IPS-NIHi7 (cell line): ENCODE results near the gene ZNF775.

Experiments
- DNase-seq: peaks from one replicate; pipeline ENCODE4 v3.0.0; 2012; ENCODE audit warnings: mixed read lengths; ENCODE audit errors: extremely low spot score

The ZNF775 gene

DNA sequence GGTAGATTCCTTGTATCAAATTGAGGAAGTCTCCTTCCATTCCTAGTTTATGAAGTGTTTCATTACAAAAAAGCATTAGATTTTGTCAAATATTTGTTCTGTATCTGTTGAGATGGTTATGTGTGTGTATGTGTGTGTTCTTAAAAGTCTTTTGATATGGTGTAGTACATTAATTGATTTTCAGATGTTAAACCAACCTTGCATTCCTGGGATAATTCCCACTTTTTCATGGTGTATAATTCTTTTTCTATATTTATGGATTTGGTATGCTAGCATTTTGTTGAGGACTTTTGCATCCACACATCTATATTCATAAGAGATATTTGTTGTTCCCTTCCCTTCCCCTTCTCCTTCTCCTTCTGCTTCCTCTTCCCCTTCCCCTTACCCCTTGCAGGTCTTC, 62.4 kb downstream of the ZNF775 start:
- no peak for DNase-seq

DNA sequence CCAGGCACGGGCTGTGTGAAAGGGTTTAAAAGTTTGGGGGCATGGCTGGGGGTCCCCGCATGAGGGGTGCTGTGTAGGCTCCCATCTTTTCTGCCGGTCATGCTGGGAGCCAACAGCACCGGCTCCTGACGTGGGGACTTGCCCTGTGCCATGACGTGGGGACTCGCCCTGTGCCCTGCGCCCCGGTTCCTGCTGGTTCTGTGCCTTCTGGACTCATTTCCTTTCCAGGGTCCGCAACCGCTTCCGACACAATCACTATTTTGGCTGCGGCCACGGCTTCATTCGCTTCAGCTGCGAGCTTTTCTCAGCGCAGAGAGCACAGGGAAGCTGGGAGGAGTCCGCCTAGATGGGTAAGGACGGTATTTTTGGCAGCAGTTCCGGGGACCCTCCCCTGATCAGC, 63.7 kb downstream of the ZNF775 start:
- no peak for DNase-seq

DNA sequence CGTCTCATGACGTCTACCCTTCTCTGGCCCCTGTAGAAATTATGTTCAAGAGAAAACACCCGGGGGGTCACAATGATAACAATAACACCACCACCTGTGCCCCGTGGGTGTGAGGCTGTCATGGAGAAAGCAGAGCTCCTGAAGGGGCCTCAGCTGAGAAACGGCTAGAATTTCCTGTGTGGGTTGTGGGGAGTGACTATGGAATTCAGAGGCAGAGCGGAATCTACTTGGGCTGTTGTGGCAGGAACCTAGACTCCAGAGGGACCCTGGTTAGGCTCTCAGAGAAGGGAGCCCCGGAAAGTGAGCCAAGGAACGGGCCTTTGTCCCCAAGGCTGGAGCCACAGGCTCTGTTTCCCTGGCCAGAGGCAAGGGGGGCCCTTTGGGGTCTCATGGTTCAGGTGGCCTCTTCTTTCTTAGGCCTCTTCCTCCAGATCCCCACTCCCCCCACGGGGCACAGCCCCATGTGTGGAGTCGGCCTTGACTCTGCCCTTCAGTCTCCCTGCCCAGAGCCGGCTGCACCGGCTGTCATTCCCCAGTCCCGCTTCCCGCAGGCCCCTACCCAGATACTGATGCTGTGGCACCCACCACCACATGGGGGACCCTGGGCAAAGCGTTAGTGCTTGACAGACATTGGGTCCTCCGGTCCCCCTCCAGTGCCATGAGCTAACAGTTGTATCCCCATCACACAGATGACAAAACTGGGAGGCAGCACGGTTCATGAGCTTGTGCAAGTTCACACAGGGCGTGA, 64.8 kb downstream of the ZNF775 start:
- no peak for DNase-seq

DNA sequence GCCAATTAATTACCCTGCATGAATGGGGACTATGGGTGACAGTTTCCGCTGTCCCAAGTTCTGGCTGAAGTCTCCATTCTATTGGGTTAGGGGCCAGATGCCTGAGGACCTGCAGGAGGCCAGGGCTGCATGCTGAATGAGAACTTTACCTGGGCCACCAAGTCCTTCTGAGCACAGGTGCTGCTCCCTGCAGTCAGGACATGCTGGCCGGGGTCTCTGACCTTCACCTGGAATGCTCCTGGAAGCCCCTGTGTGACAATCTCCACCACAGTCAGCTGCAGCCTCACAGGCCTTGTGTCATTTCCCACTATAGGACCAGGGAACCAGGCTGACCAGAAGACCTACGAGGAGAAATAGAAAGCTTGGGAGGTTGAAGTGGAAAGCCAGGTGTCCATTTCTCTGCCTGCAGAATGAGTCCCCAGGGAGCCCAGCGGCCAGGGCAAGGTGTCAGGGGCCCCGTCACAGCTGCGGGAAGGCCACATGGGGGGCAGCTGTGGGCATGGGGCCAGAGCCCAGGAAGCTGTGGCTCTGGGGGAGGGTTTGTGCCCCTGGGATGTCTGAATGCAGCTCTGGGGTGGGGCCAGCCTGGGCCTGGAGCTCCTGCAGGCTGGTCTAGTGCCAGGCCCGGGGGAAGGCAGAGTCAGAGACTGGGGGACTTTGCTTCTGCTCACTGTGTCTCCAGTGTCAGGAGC, 65.7 kb downstream of the ZNF775 start:
- DNase-seq = no peak

DNA sequence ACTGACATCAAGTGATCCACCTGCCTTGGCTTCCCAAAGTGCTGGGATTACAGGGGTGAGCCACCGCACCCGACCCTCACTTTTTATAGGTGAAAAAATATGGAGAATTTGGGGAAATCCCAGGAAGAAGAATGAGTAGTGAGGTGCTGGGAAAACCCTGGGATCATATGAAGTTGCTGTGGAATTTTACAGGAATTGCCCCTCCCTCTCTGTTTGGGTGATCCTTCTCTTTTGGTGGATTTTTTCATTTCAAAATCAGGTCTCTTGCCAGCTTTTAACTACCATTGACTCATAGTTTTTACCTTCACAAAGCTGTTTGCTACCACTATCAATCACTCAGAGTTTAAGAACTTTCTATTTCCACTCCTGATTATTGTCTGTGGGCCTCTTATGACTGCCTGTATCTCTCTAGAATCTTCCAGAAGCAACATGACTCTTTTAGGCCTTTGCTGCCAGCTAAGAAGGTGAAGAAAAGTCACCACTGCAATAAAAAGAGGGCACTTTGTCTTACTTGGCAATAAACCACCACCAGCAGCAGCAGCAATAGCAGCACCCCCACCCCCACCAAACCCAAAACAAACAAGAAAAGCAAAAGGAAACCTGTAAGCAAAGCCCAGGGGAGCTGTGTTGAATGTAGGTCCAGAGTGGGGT, 67.3 kb downstream of the ZNF775 start:
- DNase-seq = no peak
